DMS79 treated with DMSO at 0.1 percent for 48 hours (cell line): Measurements from ENCODE around the gene SOS2.

Source experiments
- DNase-seq: peaks from one replicate; lab custom pipeline; 2025; lab: John Stamatoyannopoulos, UW

SOS2 gene

DNA sequence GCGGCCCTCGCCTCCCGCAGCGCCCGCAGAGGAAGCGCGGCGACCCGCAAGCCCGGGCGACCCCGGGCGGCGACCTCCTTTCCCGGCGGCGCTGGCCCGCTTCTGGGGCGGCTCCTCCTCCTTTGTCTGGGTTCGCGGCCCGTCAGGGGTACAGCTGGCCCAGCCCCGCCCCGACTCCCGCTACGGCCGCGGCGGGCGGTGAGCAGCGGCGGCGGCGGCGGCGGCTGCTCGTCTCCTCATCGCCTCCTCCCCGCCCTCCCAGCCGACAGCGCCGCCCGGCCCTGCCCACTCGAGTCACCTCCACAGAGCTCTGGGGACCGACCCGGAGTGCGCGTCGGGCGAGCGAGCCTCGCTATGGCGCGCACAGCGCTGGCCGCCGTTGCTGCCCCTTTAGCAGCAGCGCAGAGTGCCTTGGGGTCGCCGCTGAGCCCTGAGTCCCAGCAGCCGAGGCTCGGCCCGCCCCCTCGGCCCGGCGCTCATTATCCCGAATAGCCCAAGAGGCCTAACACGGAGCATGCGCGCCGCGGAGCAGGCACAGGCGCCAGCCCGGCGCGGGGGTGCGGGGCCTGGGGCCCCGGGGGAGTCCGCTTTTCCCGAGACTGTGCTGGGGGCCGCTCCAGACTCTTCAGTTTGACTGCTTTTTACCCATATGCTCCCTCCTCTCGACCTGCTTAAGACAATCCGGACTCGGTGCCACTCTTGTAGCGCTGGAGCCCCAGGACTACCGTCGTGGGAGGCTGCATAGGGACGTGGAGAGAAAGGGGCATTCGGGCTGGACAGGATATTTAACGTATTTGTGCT lies at the start of gene SOS2:
SOS2 (minus strand) TSS at position 104 of the 801 bp plus-strand sequence. CDS start 295 bp downstream, outside the sequence.
- DNase-seq: peak; percentile 95

DNA sequence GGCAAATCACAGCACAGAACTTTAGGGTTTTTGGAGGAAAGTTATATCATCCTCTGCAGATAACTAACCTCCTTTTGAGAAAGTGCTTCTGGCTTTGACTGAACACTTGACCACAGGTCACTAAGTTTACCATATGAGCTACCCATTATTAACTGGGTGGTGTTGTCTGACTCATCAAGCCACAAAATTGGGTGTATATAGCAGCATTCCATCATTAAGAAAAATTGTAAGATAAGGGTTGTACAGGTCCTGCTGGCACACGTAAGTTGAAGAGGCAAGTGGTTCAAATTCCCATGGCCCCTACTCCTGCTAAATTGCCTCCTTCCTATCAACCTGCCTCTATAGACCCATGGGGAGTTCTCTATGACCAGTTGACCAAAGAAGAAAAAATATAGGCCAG lies 41.1 kb upstream of the SOS2 start:
- no peak for DNase-seq

DNA sequence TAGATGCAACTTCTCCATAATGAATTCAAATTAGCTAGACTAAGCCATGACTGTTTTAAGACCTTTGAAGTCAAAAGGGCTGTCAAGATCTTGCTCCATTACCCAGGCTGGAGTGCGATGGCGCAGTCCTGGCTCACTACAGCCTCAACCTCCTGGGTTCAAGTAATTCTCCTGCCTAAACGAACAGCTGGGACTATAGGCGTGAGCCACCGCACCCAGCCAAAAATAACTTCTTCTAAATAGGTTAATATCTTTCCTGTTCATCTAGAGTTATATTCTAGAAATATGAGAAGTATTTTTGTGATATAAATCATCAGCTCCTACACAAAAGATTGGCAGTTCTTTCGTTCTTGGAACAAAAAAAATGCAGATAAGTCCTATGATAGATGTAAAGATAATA lies 39.6 kb upstream of the SOS2 start:
- DNase-seq: no peak

DNA sequence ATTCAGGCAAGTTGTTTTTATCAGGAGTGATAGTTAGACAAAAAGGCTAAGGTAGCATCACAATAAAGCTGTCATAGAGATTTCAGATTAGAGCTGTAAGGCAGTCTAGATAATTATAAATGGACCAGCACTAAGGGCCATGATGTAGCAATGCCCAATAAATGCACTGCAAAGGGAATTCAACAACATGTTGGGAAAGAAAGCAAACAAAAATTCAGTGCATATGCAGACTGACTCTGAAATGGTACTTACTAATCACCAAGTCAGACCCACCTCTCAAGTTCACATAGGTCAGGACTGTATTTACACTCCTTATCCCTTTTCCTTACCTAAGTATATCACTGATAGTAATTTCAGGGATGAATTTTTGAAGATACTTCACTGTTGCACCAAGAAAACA lies 33.7 kb upstream of the SOS2 start:
- DNase-seq: no peak

DNA sequence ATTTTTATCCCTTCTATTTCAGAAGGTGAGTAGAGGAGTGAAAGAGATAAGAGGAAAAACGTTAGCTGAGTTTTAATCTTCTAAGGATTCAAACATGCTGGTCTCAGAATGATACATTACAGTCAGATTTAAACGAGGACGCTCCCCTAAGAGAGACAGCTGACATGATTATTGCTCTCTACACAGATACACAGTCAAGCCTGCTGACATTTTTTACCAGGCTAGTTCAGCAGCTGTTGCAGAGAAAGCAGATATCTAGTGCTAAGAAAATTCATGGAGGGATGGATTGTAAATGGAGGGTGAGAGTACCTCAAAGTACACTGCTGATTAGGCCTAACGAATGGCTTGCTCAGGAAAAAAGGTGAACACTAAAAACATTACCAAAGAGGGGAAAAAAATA lies 31.9 kb upstream of the SOS2 start:
- no peak for DNase-seq

DNA sequence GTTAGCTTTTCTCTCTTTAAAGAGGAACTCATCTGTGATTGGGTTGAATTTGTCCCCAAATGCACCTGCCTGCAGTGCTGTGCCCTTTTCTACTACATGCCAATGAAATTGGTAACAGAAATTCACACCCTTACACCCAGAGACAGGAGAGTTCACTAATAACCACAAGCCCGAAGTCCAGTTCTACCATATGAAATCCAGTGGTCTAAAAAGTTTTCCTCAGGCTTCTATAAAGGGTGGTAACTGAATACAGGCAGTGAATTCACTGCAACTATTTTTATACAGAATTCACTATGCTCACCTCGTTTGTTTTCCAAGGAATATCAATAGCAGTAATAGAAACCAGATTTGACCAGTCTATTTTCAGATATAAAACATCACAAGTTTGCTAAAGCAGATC lies 31.5 kb upstream of the SOS2 start:
- DNase-seq: no peak

DNA sequence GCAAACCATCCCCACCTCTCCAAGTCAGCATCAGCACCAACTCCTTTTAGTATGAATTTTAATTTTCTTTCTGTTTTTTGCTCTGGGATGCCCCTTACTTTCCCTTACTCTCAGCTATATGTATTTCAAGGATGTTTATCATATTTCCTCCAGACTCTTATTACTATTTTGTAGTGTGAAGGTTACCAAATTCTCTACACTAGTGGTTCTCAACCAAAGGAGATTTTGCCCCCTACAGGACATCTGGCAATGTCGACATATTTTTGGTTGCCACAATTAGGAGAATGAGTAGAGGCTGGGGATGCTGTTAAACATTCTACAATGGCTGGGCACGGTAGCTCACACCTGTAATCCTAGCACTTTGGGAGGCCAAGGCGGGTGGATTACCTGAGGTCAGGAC lies 29.1 kb upstream of the SOS2 start:
- DNase-seq: no peak

DNA sequence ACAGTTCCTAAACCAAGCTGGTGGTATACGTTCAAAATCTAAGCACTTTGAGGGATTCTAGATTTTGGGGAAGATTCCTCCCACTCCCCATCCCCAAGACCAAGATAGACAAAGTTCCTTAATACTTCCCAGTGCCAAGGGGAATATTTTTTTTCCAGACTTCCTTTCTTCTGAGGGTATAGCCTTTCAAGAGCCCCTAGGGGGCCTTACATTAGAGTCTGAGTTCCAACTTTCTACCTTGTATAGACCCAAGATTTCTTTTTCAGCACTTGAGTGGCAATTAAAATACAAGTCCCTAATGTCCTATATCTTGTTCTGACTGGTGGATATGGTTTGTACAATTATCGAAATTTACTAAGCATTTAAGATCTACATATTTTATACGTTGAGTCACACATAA lies 28.7 kb upstream of the SOS2 start:
- DNase-seq: no peak

DNA sequence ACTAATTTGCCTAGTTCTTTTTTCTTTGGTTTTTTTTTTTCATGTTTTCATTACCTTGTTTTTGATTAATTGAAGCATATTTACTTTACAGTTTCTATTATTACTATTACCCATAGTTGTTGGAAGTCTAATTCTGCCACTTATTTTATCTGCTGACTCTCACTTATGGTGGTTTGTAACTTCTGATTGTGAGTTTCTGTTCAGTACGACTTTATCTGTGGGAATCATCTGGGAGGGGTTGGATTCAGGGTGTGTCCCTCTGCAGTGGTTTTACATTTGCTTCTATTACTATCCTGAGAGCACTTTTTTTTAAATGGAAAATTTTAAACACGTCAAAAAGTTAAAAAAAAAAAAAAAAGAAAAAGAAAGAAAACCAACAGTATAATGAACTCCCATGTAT lies 26.4 kb upstream of the SOS2 start:
- no peak for DNase-seq

DNA sequence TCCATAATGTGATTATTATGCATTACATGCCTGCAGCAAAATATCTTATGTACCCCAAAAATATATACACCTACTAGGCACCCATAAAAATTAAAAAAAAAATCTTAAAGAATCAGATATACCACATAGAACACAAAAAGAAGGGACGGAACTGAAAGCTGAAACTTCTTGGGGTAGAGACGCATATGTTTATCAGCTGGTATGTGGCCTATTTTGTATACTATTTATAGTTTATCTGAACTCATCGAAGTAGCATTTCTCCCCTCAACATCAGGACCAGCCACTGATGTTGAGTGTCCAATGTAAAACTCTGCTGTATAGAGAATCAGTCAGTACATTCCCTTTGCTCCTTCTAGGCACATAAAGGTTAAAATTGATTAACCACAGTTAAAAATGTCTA lies 22.9 kb upstream of the SOS2 start:
- no peak for DNase-seq

DNA sequence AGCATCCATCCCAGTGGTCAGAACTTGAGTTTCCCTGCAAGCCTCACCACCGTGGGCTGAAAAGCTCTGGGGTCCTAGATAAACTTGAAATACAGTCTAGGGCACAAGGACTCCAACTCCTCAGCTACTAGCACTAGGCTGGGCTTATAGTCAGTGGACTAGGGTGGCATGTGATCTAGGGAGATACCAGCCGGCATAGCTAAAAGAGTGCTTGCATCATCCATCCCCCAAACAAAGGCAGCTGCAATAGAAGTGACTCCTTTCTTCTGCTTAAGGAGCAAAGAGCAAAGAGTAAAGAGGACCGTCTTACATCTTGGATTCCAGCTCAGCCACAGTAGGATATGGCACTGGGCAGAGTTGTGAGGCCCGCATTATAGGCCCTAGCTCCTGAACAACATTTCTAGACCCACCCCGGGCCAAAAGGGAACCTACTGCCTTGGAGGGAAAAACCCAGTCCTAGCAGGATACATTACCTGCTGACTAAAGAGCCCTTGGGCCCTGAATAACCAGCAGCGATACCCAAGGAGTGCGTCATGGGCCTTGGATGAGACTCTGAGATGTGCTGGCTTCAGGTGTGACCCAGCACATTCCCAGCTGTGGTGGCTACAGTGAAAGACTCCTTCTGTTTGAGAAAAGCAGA lies 17.9 kb upstream of the SOS2 start:
- no peak for DNase-seq

DNA sequence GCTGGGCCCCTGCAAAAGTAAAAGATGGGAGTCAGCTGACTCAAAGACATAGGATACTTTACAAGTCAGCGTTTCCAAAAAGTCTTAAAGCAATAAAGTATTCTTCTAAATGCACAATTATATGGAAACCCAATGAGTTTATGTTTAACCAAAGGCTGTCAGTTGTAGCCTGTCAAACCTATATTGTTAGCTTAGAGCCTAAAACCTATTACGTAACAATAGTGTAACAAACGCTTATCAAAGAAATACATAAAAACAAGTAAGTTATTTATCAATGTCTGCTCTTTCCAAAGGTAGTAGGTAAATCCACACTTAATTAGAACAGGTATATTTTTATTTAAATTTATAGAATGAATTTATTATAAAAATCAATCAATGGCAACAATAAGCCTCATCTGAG lies 15.9 kb upstream of the SOS2 start:
- no peak for DNase-seq

DNA sequence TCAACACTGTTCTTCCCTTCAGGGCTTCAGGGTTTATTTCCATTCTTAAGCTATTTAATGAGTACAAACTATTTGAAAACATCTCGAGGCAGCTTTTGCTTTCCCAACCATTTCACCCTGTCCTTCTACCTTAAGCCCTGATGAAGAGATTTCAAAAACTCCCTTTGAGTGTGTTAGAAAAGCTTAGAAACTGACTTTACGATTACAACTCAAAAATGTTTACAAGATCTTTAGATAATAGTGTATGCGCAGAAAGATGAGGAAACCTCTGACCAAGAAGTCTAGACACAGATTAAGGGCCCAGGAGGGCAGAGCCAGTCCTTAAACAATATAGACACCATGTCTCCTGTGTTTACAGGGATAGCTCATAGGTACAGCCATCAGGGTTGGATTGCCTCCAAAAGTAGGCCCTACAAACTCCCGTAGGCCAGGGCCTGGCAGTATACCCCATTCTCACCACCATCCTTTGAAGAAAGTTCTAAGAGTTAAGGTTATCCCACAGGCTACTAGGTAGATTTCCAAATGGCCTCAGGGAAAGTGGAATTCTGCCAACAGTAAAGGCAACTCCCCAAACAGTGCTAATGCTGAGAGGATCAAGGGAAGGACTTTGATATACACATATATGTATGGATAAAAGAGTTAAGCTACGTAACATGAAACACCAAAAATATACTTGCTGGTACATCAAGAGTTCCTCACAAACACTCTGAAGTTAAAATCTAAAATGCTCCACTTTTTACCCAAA lies 11.4 kb upstream of the SOS2 start:
- DNase-seq: no peak

DNA sequence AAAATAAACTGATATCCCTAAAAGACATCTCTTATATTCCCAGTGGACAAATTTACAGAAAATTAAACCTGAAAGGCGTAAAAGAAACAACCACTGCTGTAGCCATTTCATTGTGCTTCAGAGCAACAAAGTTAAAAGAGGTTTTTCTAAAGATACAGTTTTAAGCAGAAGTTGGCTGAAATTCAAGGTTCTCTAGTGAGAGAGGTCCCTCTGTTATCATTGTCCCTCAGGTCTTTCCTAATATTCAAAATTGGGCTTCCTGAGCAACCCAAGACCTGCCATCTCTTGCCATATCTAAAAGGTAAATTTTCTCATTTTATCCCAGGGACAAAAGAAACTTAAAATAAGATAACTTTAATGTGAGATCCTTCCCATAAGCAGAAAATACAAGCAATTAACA lies 10.7 kb upstream of the SOS2 start:
- DNase-seq: no peak

DNA sequence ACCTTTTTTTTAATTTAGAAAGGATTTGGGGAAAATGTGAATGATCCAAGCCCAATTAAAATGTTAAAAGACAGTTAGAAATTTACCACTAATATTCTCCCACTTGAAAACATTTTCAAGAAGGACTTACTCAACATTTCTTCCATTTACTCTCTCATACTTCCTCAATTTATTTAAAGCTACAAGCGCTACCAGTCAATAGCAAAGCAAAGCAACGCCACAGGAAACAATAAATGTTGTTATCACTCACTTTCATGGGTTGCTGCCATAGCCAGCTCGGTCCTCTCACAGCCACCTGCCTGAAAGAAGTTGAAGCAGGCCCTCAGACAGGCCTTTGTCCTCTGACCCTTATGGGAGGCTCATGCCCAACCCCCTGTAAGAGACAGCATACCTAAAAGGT lies 6.0 kb upstream of the SOS2 start:
- DNase-seq: no peak

DNA sequence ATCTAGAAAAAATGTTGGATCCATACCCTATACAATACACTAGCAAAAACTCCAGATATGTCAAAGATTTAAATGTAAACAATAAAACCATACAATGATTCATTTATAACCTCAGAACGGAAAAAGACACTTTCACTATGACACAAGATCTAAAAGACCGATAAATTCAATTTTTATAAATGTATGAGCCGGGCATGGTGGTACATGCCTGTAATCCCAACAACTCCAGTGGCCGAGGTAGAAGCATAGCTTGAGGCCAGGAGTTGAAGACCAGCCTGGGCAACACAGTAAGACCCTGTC lies 2.5 kb upstream of the SOS2 start:
- DNase-seq: no peak

DNA sequence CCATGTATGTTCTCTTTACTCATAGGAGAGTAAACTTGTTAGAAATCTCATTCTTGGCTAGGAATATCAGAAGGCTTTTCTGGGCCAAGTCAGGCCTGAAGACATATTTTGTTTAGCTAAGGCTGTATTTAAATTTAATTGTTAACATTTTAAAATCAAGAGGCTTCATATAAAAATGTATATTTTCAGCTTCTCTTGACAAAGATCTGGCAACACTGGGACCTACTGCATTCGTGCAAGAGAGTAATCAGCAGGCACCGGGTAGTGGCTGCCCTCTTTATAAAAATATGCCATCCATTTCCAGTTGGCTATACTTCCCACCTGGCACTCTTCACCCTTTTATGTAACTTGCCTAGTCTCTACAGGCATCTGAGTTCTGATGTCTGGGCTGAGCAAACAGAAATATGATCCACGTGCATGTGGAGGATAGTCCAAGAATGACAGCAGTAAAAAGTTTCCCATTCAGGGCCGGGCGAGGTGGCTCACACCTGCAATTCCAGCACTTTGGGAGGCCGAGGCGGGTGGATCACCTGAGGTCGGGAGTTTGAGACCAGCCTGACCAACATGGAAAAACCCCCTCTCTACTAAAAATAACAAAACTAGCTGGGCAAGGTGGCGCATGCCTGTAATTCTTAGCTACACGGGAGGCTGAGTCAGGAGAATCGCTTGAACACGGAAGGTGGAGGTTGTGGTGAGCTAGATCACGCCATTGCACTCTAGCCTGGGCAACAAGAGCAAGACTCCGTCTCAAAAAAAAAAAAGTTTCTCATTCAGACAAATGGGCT lies 2.0 kb upstream of the SOS2 start:
- DNase-seq: peak; percentile 35

DNA sequence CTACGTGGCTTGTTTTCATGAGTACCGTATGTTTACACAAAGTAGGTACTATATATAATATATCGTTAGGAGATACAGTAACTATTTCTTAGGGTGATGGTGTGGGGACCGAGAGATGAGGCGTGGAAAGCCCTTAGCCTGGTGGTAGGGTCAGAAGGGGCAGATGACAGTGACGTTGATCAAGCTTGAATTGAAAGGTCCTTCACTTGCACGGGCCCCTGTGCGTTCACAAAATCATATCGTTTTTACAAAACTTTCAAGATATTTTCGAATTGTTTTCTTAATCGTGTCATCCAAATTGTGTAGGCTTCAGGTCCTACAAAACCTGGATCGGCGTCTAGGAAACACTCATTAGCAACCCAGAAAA lies 881 bp upstream of the SOS2 start:
- peak; percentile 80 for DNase-seq

DNA sequence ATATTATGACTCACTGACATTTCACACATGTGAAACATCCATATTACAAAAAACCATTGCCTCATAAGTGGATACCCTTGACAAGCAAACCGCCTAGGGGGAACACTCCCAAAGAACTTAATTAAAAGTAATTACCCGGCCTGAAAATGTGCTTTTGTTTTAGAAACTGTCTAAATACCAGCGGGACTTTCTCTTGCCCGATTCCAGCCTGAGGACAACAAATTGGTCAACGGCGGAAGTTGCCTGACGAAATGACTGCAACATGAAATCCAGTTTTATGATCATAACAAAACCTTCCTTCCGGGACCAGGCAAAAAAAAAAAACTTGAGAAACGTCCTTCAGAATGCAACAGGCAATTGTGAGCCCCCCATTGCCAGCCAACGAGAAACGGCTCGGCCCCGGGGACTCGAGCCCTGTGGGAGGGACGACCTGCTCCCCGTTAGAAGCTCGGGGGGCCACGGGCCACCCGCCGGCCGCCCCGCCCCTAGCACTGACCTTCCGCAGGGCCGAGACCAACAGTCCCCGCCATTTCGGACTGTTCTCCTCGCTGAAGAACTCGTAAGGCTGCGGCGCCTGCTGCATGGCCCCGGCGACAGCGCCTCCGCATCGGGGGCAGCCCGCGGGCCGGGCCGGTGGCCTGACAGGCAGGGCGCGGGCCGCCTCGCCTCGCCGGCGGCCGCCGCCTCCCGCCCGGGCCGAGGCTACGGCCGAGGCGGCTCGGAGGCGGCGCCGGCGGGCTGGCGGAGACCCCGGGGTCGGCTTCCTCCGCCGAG lies 490 bp downstream of the SOS2 start:
- peak; percentile 71 for DNase-seq

DNA sequence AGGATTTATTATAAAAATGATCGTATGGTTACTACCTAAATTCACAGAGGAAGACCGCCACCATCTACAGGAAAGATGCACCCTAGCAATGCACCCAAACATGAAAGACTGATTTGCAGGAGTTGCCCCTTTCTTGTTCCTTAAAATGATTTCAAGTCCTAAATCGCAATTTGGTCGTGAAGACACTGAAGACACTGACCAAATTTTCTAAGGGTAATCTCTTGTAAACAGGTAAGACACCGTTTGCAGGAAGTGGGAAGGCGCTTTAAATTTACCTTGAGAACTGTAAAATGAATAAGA lies 1.0 kb downstream of the SOS2 start:
- DNase-seq: no peak

DNA sequence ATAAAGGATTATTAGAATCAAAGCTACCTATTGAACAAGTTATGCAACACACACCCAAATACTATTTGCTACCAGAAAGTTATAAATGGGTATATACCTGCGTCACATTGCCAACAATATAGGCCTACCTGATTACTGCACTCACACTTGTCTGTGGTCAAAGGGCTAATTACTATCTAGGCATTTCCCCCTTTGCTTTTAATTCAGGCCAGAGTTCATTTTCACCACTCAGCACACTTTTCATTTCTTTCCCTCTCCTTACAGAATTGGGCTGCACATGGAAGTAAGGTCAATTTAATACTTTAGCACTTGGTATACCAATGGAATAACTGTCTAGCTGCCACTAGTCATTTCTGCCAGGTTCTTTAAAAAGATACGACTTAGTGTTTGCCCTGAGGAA lies 1.7 kb downstream of the SOS2 start:
- no peak for DNase-seq

DNA sequence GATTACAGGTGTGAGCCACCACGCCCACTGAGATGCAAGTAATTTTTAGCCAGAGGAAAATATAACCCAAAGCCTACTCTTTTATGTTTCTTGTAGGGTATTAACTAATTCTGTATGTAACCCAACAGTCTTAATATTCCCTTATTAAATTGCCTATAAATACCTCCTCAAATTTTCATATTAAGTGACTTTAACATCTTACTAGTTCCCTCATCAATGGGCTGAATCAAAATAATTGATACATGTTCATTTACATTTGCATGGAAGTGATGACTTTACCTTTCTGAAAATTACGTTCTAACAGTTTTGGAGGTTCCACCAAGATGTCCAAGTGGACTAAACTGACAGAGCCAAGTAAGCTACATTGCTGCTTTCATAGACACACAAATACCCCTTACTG lies 3.1 kb downstream of the SOS2 start:
- DNase-seq: no peak
